Chondrocyte (in vitro differentiated cells): ENCODE data around the gene HCFC1. TPM values are rescaled to one million over a fixed set of nuclear protein-coding genes. Genes with fewer than 3 reads are reported as not detected.

Experiments
- DNase-seq: peaks from one replicate; pipeline ENCODE4 v3.0.0; 2021; ENCODE audit warnings: mixed read lengths, low spot score
- H3K27ac Mint-ChIP-seq: one replicate; pipeline ENCODE4 v1.8.0; 2021; ENCODE audit warnings: mild to moderate bottlenecking, moderate library complexity, mixed read lengths; ENCODE audit not compliant: unreplicated experiment
- H3K27me3 Mint-ChIP-seq: 2 replicates; pipeline ENCODE4 v1.8.0; 2021; ENCODE audit warnings: low read depth, mixed read lengths
- H3K36me3 Mint-ChIP-seq: 2 replicates; pipeline ENCODE4 v1.8.0; 2021; ENCODE audit warnings: low read depth, mixed read lengths
- H3K4me1 Mint-ChIP-seq: 2 replicates; pipeline ENCODE4 v1.8.0; 2021; ENCODE audit warnings: low read depth, mild to moderate bottlenecking, mixed read lengths
- H3K4me3 Mint-ChIP-seq: one replicate; pipeline ENCODE4 v1.8.0; 2021; ENCODE audit warnings: mild to moderate bottlenecking, moderate library complexity, mixed read lengths; ENCODE audit not compliant: unreplicated experiment
- H3K9me3 Mint-ChIP-seq: 2 replicates; pipeline ENCODE4 v1.8.0; 2021; ENCODE audit warnings: low read depth, mixed read lengths
- CTCF ChIP-seq: fragments of 200-600 bp; sonication (generic); IDR thresholded peaks from 2 replicates; pipeline ENCODE4 v1.5.0; 2021; ENCODE audit warnings: antibody characterized with exemption, mild to moderate bottlenecking, moderate library complexity
- total RNA-seq: library from RNA; stranded (reverse); gene quantifications from 3 replicates; pipeline ENCODE4 v1.2.1, GENCODE V29; 2021

HCFC1 gene
- total RNA-seq, 1 donor from 2014 or later, result 67.2 TPM

- no peaks in the 10 kb centered on the region for H3K27me3 Mint-ChIP-seq
- H3K27ac Mint-ChIP-seq, result no peak overlapping the region
- no peaks in the 10 kb centered on the region for H3K9me3 Mint-ChIP-seq
- no peak for DNase-seq
- no peaks in the 10 kb centered on the region for H3K4me1 Mint-ChIP-seq
- no peak for TF ChIP-seq CTCF
- H3K36me3 Mint-ChIP-seq, result no peaks in the 10 kb centered on the region
- no peak overlapping the region for H3K4me3 Mint-ChIP-seq
Measured at GRCh38 chrX:153993079-153993478, 21.5 kb upstream of the HCFC1 start.

- H3K27ac Mint-ChIP-seq, result no peak overlapping the region
- H3K4me3 Mint-ChIP-seq, result no peak overlapping the region
- H3K9me3 Mint-ChIP-seq, result no peaks in the 10 kb centered on the region
- no peak for DNase-seq
- H3K36me3 Mint-ChIP-seq, result no peaks in the 10 kb centered on the region
- no peaks in the 10 kb centered on the region for H3K27me3 Mint-ChIP-seq
- no peaks in the 10 kb centered on the region for H3K4me1 Mint-ChIP-seq
- no peak for TF ChIP-seq CTCF
Measured at GRCh38 chrX:153992180-153992579, 20.6 kb upstream of the HCFC1 start.

- no peak for DNase-seq
- Mint-ChIP-seq H3K27ac (no peak overlapping the region), H3K4me3 (no peak overlapping the region), H3K9me3 (no peaks in the 10 kb centered on the region), H3K4me1 (no peaks in the 10 kb centered on the region), H3K36me3 (no peaks in the 10 kb centered on the region), H3K27me3 (no peaks in the 10 kb centered on the region)
- TF ChIP-seq CTCF, result no peak
Measured at GRCh38 chrX:153991013-153991580, 19.5 kb upstream of the HCFC1 start.

GRCh38 chrX:153989973-153990655 is 18.5 kb upstream of the HCFC1 start:
- Mint-ChIP-seq H3K27me3 (no peaks in the 10 kb centered on the region), H3K9me3 (no peaks in the 10 kb centered on the region), H3K27ac (no peak overlapping the region), H3K4me1 (peaks cover 5% of the 10 kb centered on the region), H3K4me3 (no peak overlapping the region), H3K36me3 (no peaks in the 10 kb centered on the region)
- no peak for TF ChIP-seq CTCF
- no peak for DNase-seq

- H3K9me3 Mint-ChIP-seq, result no peaks in the 10 kb centered on the region
Measured at GRCh38 chrX:153988493-153988892, 16.9 kb upstream of the HCFC1 start.

More at GRCh38 chrX:153988493-153988892, 16.9 kb upstream of the HCFC1 start:
- Mint-ChIP-seq H3K4me3 (no peak overlapping the region), H3K27ac (no peak overlapping the region), H3K27me3 (no peaks in the 10 kb centered on the region), H3K4me1 (peaks cover 10% of the 10 kb centered on the region), H3K36me3 (no peaks in the 10 kb centered on the region)
- no peak for TF ChIP-seq CTCF
- no peak for DNase-seq
